HG02798 (cell line): ENCODE data around the gene DRAP1.
A peak's percentile ranks its signal among the peaks of the same experiment; 100 is the strongest.

Experiments
- ATAC-seq: cut with Tn5 transposase; IDR thresholded peaks from one replicate; pipeline ENCODE4 v1.9.1; 2021; ENCODE audit warnings: mild to moderate bottlenecking; ENCODE audit not compliant: unreplicated experiment, poor library complexity

Gene DRAP1

GRCh38 chr11:65900125-65900898 is 18.9 kb upstream of the DRAP1 start, which contains the start of gene FOSL1:
Gene FOSL1, minus strand, starts transcription at chr11:65900388. Its CDS starts 49 bp downstream, at chr11:65900339.
- ATAC-seq, result peak; percentile 86

GRCh38 chr11:65900899-65901180 is 18.4 kb upstream of the DRAP1 start:
- ATAC-seq, result no peak

GRCh38 chr11:65903068-65903481 is 16.2 kb upstream of the DRAP1 start:
- no peak for ATAC-seq

GRCh38 chr11:65903715-65904114 is 15.5 kb upstream of the DRAP1 start:
- no peak for ATAC-seq

- no peak for ATAC-seq
These were observed 12.6 kb upstream of the DRAP1 start for GRCh38 chr11:65906602-65907001.

GRCh38 chr11:65907878-65908277 is 11.3 kb upstream of the DRAP1 start:
- no peak for ATAC-seq

GRCh38 chr11:65911682-65912568 is 7.3 kb upstream of the DRAP1 start:
- ATAC-seq, result no peak

GRCh38 chr11:65912845-65913244 is 6.4 kb upstream of the DRAP1 start:
- no peak for ATAC-seq

- ATAC-seq, result no peak
These were observed 4.0 kb upstream of the DRAP1 start for GRCh38 chr11:65915101-65915820.

- ATAC-seq, result no peak
These were observed 3.4 kb upstream of the DRAP1 start for GRCh38 chr11:65915821-65916251.

GRCh38 chr11:65916391-65916790 is 2.8 kb upstream of the DRAP1 start:
- no peak for ATAC-seq

- no peak for ATAC-seq
These were observed 2.2 kb upstream of the DRAP1 start for GRCh38 chr11:65917077-65917433.

GRCh38 chr11:65917434-65918210 is 1.6 kb upstream of the DRAP1 start:
- no peak for ATAC-seq

- ATAC-seq, result peak; percentile 62
These were observed 750 bp upstream of the DRAP1 start, which contains the start of gene C11orf68 for GRCh38 chr11:65918211-65919140. Gene C11orf68, minus strand, starts transcription at chr11:65919062. Its CDS starts 31 bp downstream, at chr11:65919031.

- peak; percentile 47 for ATAC-seq
These were observed 546 bp downstream of the DRAP1 start for GRCh38 chr11:65919573-65920371.

- ATAC-seq, result no peak
These were observed 1.2 kb downstream of the DRAP1 start for GRCh38 chr11:65920372-65920802.

GRCh38 chr11:65921033-65921555 is 1.9 kb downstream of the DRAP1 start:
- ATAC-seq, result no peak

- no peak for ATAC-seq
These were observed 2.6 kb downstream of the DRAP1 start for GRCh38 chr11:65921876-65922275.
